IPS-15b (cell line): ENCODE results near the gene PTPN14.

Experiments used
- H3K27me3 ChIP-seq: one replicate; pipeline ENCODE4 v1.6.1; 2013; ENCODE audit warnings: low read length; ENCODE audit not compliant: control insufficient read depth, insufficient read depth
- H3K36me3 ChIP-seq: one replicate; pipeline ENCODE4 v1.6.1; 2013; ENCODE audit warnings: low read length; ENCODE audit not compliant: control insufficient read depth, insufficient read depth
- H3K4me1 ChIP-seq: one replicate; pipeline ENCODE4 v1.6.1; 2013; ENCODE audit warnings: mild to moderate bottlenecking, low read length; ENCODE audit not compliant: control insufficient read depth, insufficient read depth
- H3K4me3 ChIP-seq: one replicate; pipeline ENCODE4 v1.5.1; 2013; ENCODE audit warnings: low read depth, low read length
- H3K9ac ChIP-seq: one replicate; pipeline ENCODE4 v1.6.1; 2013; ENCODE audit warnings: low read depth, mild to moderate bottlenecking, low read length
- H3K9me3 ChIP-seq: one replicate; pipeline ENCODE4 v1.6.1; 2013; ENCODE audit warnings: mild to moderate bottlenecking, low read length; ENCODE audit not compliant: control insufficient read depth, insufficient read depth

Gene PTPN14

GRCh38 chr1:214393086-214393485 lies 158.3 kb downstream of the PTPN14 start:
- H3K9me3 ChIP-seq, result no peaks in the 10 kb centered on the region
- H3K36me3 ChIP-seq, result no peaks in the 10 kb centered on the region
- no peaks in the 10 kb centered on the region for H3K27me3 ChIP-seq
- H3K9ac ChIP-seq, result no peak overlapping the region
- peaks cover 7% of the 10 kb centered on the region for H3K4me1 ChIP-seq
- H3K4me3 ChIP-seq, result no peak overlapping the region

- Histone ChIP-seq H3K9ac (no peak overlapping the region), H3K4me1 (peaks cover 4% of the 10 kb centered on the region), H3K9me3 (no peaks in the 10 kb centered on the region), H3K27me3 (no peaks in the 10 kb centered on the region), H3K4me3 (no peak overlapping the region), H3K36me3 (no peaks in the 10 kb centered on the region)
These were observed 159.3 kb downstream of the PTPN14 start for GRCh38 chr1:214391873-214392645.

GRCh38 chr1:214389734-214390133 lies 161.7 kb downstream of the PTPN14 start:
- no peaks in the 10 kb centered on the region for H3K36me3 ChIP-seq
- no peak overlapping the region for H3K4me3 ChIP-seq
- H3K9me3 ChIP-seq, result no peaks in the 10 kb centered on the region
- no peaks in the 10 kb centered on the region for H3K27me3 ChIP-seq
- H3K4me1 ChIP-seq, result peaks cover 4% of the 10 kb centered on the region
- H3K9ac ChIP-seq, result no peak overlapping the region

- H3K36me3 ChIP-seq, result peaks cover 16% of the 10 kb centered on the region
- H3K27me3 ChIP-seq, result no peaks in the 10 kb centered on the region
- H3K9me3 ChIP-seq, result no peaks in the 10 kb centered on the region
- no peak overlapping the region for H3K4me3 ChIP-seq
- H3K4me1 ChIP-seq, result peaks cover 4% of the 10 kb centered on the region
- no peak overlapping the region for H3K9ac ChIP-seq
These were observed 164.7 kb downstream of the PTPN14 start for GRCh38 chr1:214386747-214387146.

- H3K4me1 ChIP-seq, result peaks cover 4% of the 10 kb centered on the region
- H3K36me3 ChIP-seq, result peaks cover 16% of the 10 kb centered on the region
- peak overlapping the region; percentile 26 for H3K9ac ChIP-seq
- no peaks in the 10 kb centered on the region for H3K9me3 ChIP-seq
- no peak overlapping the region for H3K4me3 ChIP-seq
- no peaks in the 10 kb centered on the region for H3K27me3 ChIP-seq
These were observed 165.1 kb downstream of the PTPN14 start for GRCh38 chr1:214386333-214386732.

GRCh38 chr1:214385428-214385827 lies 166.0 kb downstream of the PTPN14 start:
- Histone ChIP-seq H3K4me3 (no peak overlapping the region), H3K9ac (no peak overlapping the region), H3K4me1 (peaks cover under 1% of the 10 kb centered on the region), H3K36me3 (peaks cover 16% of the 10 kb centered on the region), H3K27me3 (no peaks in the 10 kb centered on the region), H3K9me3 (no peaks in the 10 kb centered on the region)

GRCh38 chr1:214384373-214385079 lies 166.9 kb downstream of the PTPN14 start:
- no peaks in the 10 kb centered on the region for H3K27me3 ChIP-seq
- H3K4me3 ChIP-seq, result no peak overlapping the region
- H3K9ac ChIP-seq, result no peak overlapping the region
- H3K36me3 ChIP-seq, result peaks cover 16% of the 10 kb centered on the region
- peaks cover 2% of the 10 kb centered on the region for H3K4me1 ChIP-seq
- H3K9me3 ChIP-seq, result no peaks in the 10 kb centered on the region

- Histone ChIP-seq H3K9me3 (no peaks in the 10 kb centered on the region), H3K27me3 (no peaks in the 10 kb centered on the region), H3K9ac (no peak overlapping the region), H3K4me1 (peaks cover 2% of the 10 kb centered on the region), H3K4me3 (no peak overlapping the region), H3K36me3 (peaks cover 16% of the 10 kb centered on the region)
These were observed 167.7 kb downstream of the PTPN14 start for GRCh38 chr1:214383381-214384372.

GRCh38 chr1:214380986-214381695 lies 170.3 kb downstream of the PTPN14 start:
- Histone ChIP-seq H3K4me3 (no peak overlapping the region), H3K9me3 (no peaks in the 10 kb centered on the region), H3K36me3 (peaks cover 21% of the 10 kb centered on the region), H3K27me3 (no peaks in the 10 kb centered on the region), H3K4me1 (peaks cover 2% of the 10 kb centered on the region), H3K9ac (no peak overlapping the region)

GRCh38 chr1:214380396-214380795 lies 171.0 kb downstream of the PTPN14 start:
- Histone ChIP-seq H3K27me3 (no peaks in the 10 kb centered on the region), H3K36me3 (peaks cover 21% of the 10 kb centered on the region), H3K9me3 (no peaks in the 10 kb centered on the region), H3K4me1 (peaks cover 2% of the 10 kb centered on the region), H3K9ac (no peak overlapping the region), H3K4me3 (no peak overlapping the region)
